HL-60 (cell line): ENCODE data around the gene ZNF652.
"Not testable (repeated sequence)": the region's sequence is repeated elsewhere in the genome, so short reads cannot be mapped to it uniquely, and the experiment has no call there.

Experiments
- DNase-seq, 2 experiments: peaks; one replicate each; pipeline ENCODE4 v3.0.0-alpha.2; 2010 to 2020; ENCODE audit warnings: low read depth in 1 of 2, low spot score in 1 of 2
- H3K27ac ChIP-seq: fragments of 250-450 bp; sonication (Bioruptor Pico); replicated peaks from 2 replicates; pipeline ENCODE4 v1.5.1; 2020; ENCODE audit warnings: mild to moderate bottlenecking, moderate library complexity
- H3K27me3 ChIP-seq: fragments of 250-450 bp; sonication (Bioruptor Pico); 2 replicates; pipeline ENCODE4 v1.5.1; 2021; ENCODE audit warnings: mild to moderate bottlenecking, moderate library complexity; ENCODE audit not compliant: insufficient read depth, poor library complexity, severe bottlenecking
- H3K4me3 ChIP-seq: replicated peaks from 2 replicates; pipeline ENCODE4 v1.5.1; 2011; ENCODE audit warnings: mild to moderate bottlenecking, control low read depth, low read length; ENCODE audit not compliant: insufficient read depth
- CTCF ChIP-seq: IDR thresholded peaks from one replicate; pipeline ENCODE4 v1.5.1; 2011; ENCODE audit warnings: low read length, control low read depth, inconsistent platforms; ENCODE audit not compliant: insufficient read depth
- GABPA ChIP-seq: IDR thresholded peaks from 2 replicates; pipeline ENCODE4 v1.6.1; 2012; ENCODE audit warnings: low read depth
- POLR2AphosphoS5 ChIP-seq: IDR thresholded peaks from 2 replicates; pipeline ENCODE4 v1.6.1; 2012; ENCODE audit warnings: low read depth
- REST ChIP-seq: IDR thresholded peaks from 2 replicates; pipeline ENCODE4 v1.6.1; 2012; ENCODE audit warnings: low read depth; ENCODE audit not compliant: insufficient replicate concordance
- SPI1 ChIP-seq: IDR thresholded peaks from 2 replicates; pipeline ENCODE4 v1.6.1; 2012; ENCODE audit warnings: low read depth, mild to moderate bottlenecking, borderline replicate concordance

ZNF652 gene

GRCh38 chr17:49393491-49394255 is 31.6 kb upstream of the ZNF652 start:
- TF ChIP-seq SPI1 (peak; percentile 81), GABPA (no peak)
- no peaks in the 10 kb centered on the region for H3K27me3 ChIP-seq
- H3K27ac ChIP-seq: peak overlapping the region; percentile 45
- DNase-seq: peak in 1 of 2 experiments; percentile 66
- H3K4me3 ChIP-seq: no peak overlapping the region

- Histone ChIP-seq H3K4me3 (peak overlapping the region; percentile 49), H3K27ac (peak overlapping the region; percentile 82), H3K27me3 (no peaks in the 10 kb centered on the region)
- peak; percentile 83 to 91 for DNase-seq
- TF ChIP-seq POLR2AphosphoS5 (peak; percentile 69), SPI1 (peak; percentile 98), GABPA (peak; percentile 17), CTCF (no peak), REST (no peak)
Measured at GRCh38 chr17:49390548-49391324, 28.7 kb upstream of the ZNF652 start.

- peak in 1 of 2 experiments; percentile 20 for DNase-seq
- peak overlapping the region; percentile 82 for H3K27ac ChIP-seq
- H3K27me3 ChIP-seq, H3K4me3 ChIP-seq: not testable (repeated sequence)
Measured at GRCh38 chr17:49389514-49390347, 27.7 kb upstream of the ZNF652 start.

GRCh38 chr17:49388692-49389513 is 26.9 kb upstream of the ZNF652 start:
- Histone ChIP-seq H3K4me3 (no peak overlapping the region), H3K27ac (no peak overlapping the region), H3K27me3 (no peaks in the 10 kb centered on the region)
- TF ChIP-seq GABPA: no peak
- TF ChIP-seq POLR2AphosphoS5: no peak
- no peak for TF ChIP-seq REST
- no peak for TF ChIP-seq SPI1
- no peak for TF ChIP-seq CTCF
- no peak for DNase-seq
